GM12892 (cell line): ENCODE measurements around the gene TBL1XR1.

ENCODE experiments used
- POLR2A ChIP-seq: IDR thresholded peaks from 2 replicates; pipeline ENCODE4 v1.6.1; 2011; ENCODE audit warnings: low read depth, low read length, control low read depth
- POLR2AphosphoS5 ChIP-seq: IDR thresholded peaks from 2 replicates; pipeline ENCODE4 v1.6.1; 2011; ENCODE audit warnings: low read depth, low read length, control low read depth

- TF ChIP-seq POLR2A (no peak), POLR2AphosphoS5 (no peak)
Observed at GRCh38 chr3:177131927-177132636, 65.2 kb downstream of the TBL1XR1 start.
